Stimulated activated CD4-positive, alpha-beta T cell treated with anti-CD3 and anti-CD28 coated beads, Interleukin-1b, Interleukin-23, amount 100 ng/mL, for 1 hour (primary cell): ENCODE results near the gene ANGPTL3.

Source experiments
- DNase-seq, 2 donors: peaks; one replicate each; pipeline ENCODE4 v3.0.0-alpha.2; 2020; ENCODE audit warnings: low read depth in 2 of 2

Gene ANGPTL3

DNA sequence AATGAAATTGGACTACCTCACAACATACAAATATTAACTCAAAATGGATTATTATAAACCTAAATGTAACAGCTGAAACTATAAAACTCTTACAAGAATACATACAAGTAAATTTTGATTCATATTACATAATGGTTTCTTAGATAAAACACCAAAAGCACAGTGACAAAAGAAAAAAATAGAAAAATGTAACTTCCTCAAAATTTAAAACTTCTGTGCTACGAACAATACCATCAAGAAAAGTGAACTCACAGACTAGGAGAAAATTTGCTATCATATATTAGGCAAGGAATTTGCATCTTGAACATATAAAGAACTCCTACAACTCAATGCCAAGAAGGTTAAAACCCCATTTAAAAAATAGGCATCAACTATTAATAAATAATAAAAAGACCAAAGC is 31.2 kb downstream of the ANGPTL3 start:
- no peak for DNase-seq

DNA sequence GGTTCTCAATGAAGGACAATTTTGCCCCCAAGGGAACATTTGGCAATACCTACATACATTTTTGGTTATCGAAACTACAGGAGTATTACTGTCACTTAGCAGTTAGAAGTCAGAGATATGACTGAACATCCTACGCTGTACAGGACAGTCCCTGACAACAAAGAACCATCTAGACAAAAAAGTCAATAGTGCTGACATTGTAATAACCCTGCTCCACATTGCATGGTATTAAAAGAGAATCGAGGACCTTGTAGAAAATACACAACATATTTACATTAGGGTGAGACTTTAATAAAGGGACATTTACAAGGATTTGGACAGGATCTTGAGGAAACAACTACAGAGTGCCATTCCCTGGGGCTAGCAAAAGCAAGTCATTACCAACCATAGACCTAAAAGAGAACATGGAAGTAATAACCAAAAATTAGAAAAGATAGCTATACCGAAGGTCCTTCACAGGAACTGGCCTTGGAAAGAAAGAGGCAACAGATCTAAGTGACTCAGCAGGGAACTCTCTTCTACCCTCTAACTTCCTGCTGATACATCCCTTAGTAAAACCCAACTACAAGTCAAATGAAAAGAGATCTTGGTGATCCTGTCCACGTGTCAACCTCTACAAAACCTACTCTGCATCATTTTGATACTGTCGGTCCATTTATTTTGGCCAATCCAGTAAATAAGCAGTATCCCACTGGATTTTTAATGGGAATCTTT is 40.2 kb downstream of the ANGPTL3 start:
- DNase-seq, result no peak

- DNase-seq, result no peak
Measured at GRCh38 chr1:62643283-62643682, 46.0 kb downstream of the ANGPTL3 start.

- DNase-seq, result no peak
Measured at GRCh38 chr1:62652387-62652786, 55.1 kb downstream of the ANGPTL3 start.

GRCh38 chr1:62654744-62655143 is 57.4 kb downstream of the ANGPTL3 start:
- no peak for DNase-seq
